Right cardiac atrium (tissue), 5 donors: ENCODE results near the gene RASA3. TPM values are rescaled to one million over a fixed set of nuclear protein-coding genes. Genes with fewer than 3 reads are reported as not detected.
"Not testable (repeated sequence)": the region's sequence is repeated elsewhere in the genome, so short reads cannot be mapped to it uniquely, and the experiment has no call there.

ENCODE experiments used
- ATAC-seq, 2 donors: fragments of 200-7000 bp; cut with Tn5 transposase; one replicate each; pipeline versions ENCODE4 v1.8.0 to v1.9.1; 2020; ENCODE audit warnings: moderate library complexity in 2 of 2, mild to moderate bottlenecking in 1 of 2
- DNase-seq, 3 donors: peaks; one replicate each; pipeline ENCODE4 v3.0.0-alpha.2; 2020
- H3K27ac ChIP-seq: one replicate; pipeline ENCODE4 v1.5.1; 2013; ENCODE audit warnings: mild to moderate bottlenecking, low read length, control low read depth, moderate library complexity
- H3K27me3 ChIP-seq: one replicate; pipeline ENCODE4 v1.6.1; 2013; ENCODE audit not compliant: control insufficient read depth, insufficient read depth
- H3K4me1 ChIP-seq: one replicate; pipeline ENCODE4 v1.6.1; 2013; ENCODE audit warnings: low read length; ENCODE audit not compliant: control insufficient read depth, insufficient read depth
- H3K4me3 ChIP-seq: one replicate; pipeline ENCODE4 v1.5.1; 2013; ENCODE audit warnings: low read length, control low read depth
- H3K9me3 ChIP-seq: one replicate; pipeline ENCODE4 v1.6.1; 2013; ENCODE audit warnings: low read length; ENCODE audit not compliant: control insufficient read depth
- WGBS: extraction: QIAGEN DNeasy Blood & Tissue Kit; methylation state at CpG from one replicate; pipeline ENCODE4 v1.1.7; 2013; 5-methylcytosine and 5-hydroxymethylcytosine counted together
- intact Hi-C, 4 donors: fragments of 100-400 bp; cut with DNase I; formaldehyde crosslinking; loops; one replicate each; pipeline versions ENCODE4 v1.11.0 to v1.14.0; 2022 to 2023
- long read RNA-seq, 4 donors: library from polyadenylated mRNA; unstranded; transcript quantifications; one replicate each; pipeline ENCODE4 v2.0.0, GENCODE V29; 2020 to 2021
- polyA plus RNA-seq: library from polyadenylated mRNA; stranded (reverse); fragments of 200-250 nt; gene quantifications from one replicate; pipeline ENCODE4 v1.2.3, GENCODE V29; 2013
- total RNA-seq, 4 donors: library from RNA; stranded (reverse); fragmentation: NEBNext Ultra II Directional; extraction: Animal tissue kit (Norgen Biotek cat#: 25700); gene quantifications; one replicate each; pipeline ENCODE4 v1.2.1, GENCODE V29; 2021
- donor health status: healthy with polysubstance abuse.
- donor health status: DM: no; HTN: yes; CAD: no.
- donor health status: DM: no; HTN: no; CAD: no.
- donor health status: DM: no; HTN: yes; CAD: no; lungs with severe emphysema.
- donor health status: DM: yes; HTN: yes; CAD: no.

Gene RASA3, protein sequence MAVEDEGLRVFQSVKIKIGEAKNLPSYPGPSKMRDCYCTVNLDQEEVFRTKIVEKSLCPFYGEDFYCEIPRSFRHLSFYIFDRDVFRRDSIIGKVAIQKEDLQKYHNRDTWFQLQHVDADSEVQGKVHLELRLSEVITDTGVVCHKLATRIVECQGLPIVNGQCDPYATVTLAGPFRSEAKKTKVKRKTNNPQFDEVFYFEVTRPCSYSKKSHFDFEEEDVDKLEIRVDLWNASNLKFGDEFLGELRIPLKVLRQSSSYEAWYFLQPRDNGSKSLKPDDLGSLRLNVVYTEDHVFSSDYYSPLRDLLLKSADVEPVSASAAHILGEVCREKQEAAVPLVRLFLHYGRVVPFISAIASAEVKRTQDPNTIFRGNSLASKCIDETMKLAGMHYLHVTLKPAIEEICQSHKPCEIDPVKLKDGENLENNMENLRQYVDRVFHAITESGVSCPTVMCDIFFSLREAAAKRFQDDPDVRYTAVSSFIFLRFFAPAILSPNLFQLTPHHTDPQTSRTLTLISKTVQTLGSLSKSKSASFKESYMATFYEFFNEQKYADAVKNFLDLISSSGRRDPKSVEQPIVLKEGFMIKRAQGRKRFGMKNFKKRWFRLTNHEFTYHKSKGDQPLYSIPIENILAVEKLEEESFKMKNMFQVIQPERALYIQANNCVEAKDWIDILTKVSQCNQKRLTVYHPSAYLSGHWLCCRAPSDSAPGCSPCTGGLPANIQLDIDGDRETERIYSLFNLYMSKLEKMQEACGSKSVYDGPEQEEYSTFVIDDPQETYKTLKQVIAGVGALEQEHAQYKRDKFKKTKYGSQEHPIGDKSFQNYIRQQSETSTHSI
- total RNA-seq: 10 to 100 TPM in 3 of 4 donors, 1 to 10 TPM in 1; 9.4 to 15.5 (median 11.8) TPM
- 7.4 TPM for polyA plus RNA-seq
- long read RNA-seq, donor 1, full-length matches to known transcripts: 15 of 28 reads
- long read RNA-seq, donor 1, partial matches to known transcripts: 8 of 28 reads
- long read RNA-seq, donor 1, other reads (novel, unspliced or antisense): 5 of 28 reads
- long read RNA-seq, donor 2, full-length matches to known transcripts: 11 of 27 reads
- long read RNA-seq, donor 2, partial matches to known transcripts: 11 of 27 reads
- long read RNA-seq, donor 2, other reads (novel, unspliced or antisense): 5 of 27 reads
- long read RNA-seq, donor 3, full-length matches to known transcripts: 57 of 81 reads
- long read RNA-seq, donor 3, partial matches to known transcripts: 15 of 81 reads
- long read RNA-seq, donor 3, other reads (novel, unspliced or antisense): 9 of 81 reads
- long read RNA-seq, donor 4, full-length matches to known transcripts: 12 of 15 reads
- long read RNA-seq, donor 4, partial matches to known transcripts: 1 of 15 reads
- long read RNA-seq, donor 4, other reads (novel, unspliced or antisense): 2 of 15 reads

GRCh38 chr13:114132419-114133121 is at the start of gene RASA3:
TSS of gene RASA3 (minus strand) at chr13:114132623. CDS start at chr13:114132489, 134 bp downstream.
- intact Hi-C loops: no loop called here
- H3K9me3 ChIP-seq: no peaks in the 10 kb centered on the region
- H3K27me3 ChIP-seq: no peaks in the 10 kb centered on the region
- DNase-seq (peak; percentile 83 to 94 (median 94)), ATAC-seq (peak; percentile 87 to 94)
- WGBS: under 1% methylated on average over 81 of the region's 81 CpGs
- H3K4me3 ChIP-seq: peak within 1 kb of the TSS; percentile 80
- peak within 1 kb of the TSS; percentile 79 for H3K27ac ChIP-seq
- H3K4me1 ChIP-seq: peaks cover 17% of the 10 kb centered on the region

- Histone ChIP-seq H3K4me1 (no peaks in the 10 kb centered on the region), H3K27ac (no peak within 1 kb of the TSS), H3K9me3 (no peaks in the 10 kb centered on the region), H3K27me3 (no peaks in the 10 kb centered on the region), H3K4me3 (no peak within 1 kb of the TSS)
- ATAC-seq (no peak), DNase-seq (peak in 1 of 3 donors; percentile 27)
- WGBS: 56% methylated on average over 13 of the region's 13 CpGs
- intact Hi-C loops: no loop called here
These were observed 46.8 kb upstream of the RASA3 start, which contains the start of gene CFAP97D2 for GRCh38 chr13:114179087-114179658. TSS of gene CFAP97D2 (plus strand) at chr13:114179257. CDS start at chr13:114179331, 74 bp downstream.

- intact Hi-C loops: no loop called here
- DNase-seq: no peak
- H3K4me3 ChIP-seq: no peak overlapping the region
- no peak for ATAC-seq
- no peaks in the 10 kb centered on the region for H3K9me3 ChIP-seq
- no peaks in the 10 kb centered on the region for H3K27me3 ChIP-seq
- 63% methylated on average over 12 of the region's 12 CpGs for WGBS
- no peaks in the 10 kb centered on the region for H3K4me1 ChIP-seq
- no peak overlapping the region for H3K27ac ChIP-seq
These were observed 45.0 kb upstream of the RASA3 start for GRCh38 chr13:114177245-114178010.

- ATAC-seq, H3K27ac ChIP-seq, H3K4me3 ChIP-seq, H3K27me3 ChIP-seq, H3K9me3 ChIP-seq, H3K4me1 ChIP-seq, intact Hi-C loops: not testable (repeated sequence)
- 93% methylated on average over 13 of the region's 14 CpGs for WGBS
- peak in 1 of 3 donors; percentile 53 for DNase-seq
These were observed 44.0 kb upstream of the RASA3 start for GRCh38 chr13:114176359-114176902.

GRCh38 chr13:114174529-114174961 is 42.1 kb upstream of the RASA3 start:
- H3K4me1 ChIP-seq: no peaks in the 10 kb centered on the region
- no peak overlapping the region for H3K27ac ChIP-seq
- 30% methylated on average over 3 of the region's 3 CpGs for WGBS
- H3K9me3 ChIP-seq: no peaks in the 10 kb centered on the region
- H3K4me3 ChIP-seq: no peak overlapping the region
- DNase-seq: no peak
- intact Hi-C loops: no loop called here
- ATAC-seq: no peak
- H3K27me3 ChIP-seq: no peaks in the 10 kb centered on the region

DNA sequence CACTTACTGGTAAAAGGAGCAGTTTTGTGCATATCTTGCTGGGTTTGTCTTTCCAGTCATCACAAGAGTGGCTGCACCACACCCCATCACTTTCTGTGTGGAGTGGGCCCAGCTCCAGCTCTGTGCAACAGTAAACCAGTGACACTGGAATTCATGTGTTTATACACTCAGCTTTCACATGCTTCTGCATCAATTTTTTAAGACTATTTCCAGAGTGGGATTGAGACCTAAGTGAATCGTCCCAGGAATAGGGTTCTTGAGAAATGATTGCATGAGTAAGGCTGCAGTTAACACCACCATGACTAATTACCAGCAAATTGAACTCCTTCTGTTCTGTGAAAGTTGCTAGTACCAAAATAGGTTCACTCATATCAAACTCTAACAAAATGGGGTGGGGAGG is 41.3 kb upstream of the RASA3 start:
- Histone ChIP-seq H3K27ac (no peak overlapping the region), H3K4me1 (no peaks in the 10 kb centered on the region), H3K27me3 (no peaks in the 10 kb centered on the region), H3K9me3 (no peaks in the 10 kb centered on the region), H3K4me3 (no peak overlapping the region)
- ATAC-seq (no peak), DNase-seq (no peak)
- 63% methylated on average over 1 of the region's 1 CpG for WGBS
- intact Hi-C loops: no loop called here

GRCh38 chr13:114173272-114173671 is 40.8 kb upstream of the RASA3 start:
- DNase-seq: no peak
- no peak for ATAC-seq
- no peaks in the 10 kb centered on the region for H3K9me3 ChIP-seq
- no peaks in the 10 kb centered on the region for H3K4me1 ChIP-seq
- intact Hi-C loops: no loop called here
- 70% methylated on average over 3 of the region's 3 CpGs for WGBS
- no peak overlapping the region for H3K27ac ChIP-seq
- no peaks in the 10 kb centered on the region for H3K27me3 ChIP-seq
- H3K4me3 ChIP-seq: no peak overlapping the region

DNA sequence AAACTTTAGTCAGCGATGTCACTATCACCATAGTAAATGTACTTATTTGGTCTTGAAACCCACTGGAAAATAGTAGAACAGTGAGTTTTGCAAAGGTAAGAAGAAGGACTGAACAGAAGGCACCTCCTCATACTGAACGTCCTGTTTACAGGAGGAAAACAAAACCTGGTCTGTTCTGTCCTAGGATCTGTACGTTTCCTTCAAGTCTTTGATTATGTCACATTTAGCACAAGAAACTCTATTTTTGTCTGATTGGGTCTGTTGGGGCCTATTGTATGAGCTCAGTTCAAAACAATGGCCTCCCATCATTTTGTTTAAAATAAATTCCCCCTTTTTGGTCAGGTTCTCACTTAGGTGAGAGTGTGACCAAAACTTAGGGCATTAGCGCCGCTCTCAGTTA is 35.5 kb upstream of the RASA3 start:
- Histone ChIP-seq H3K4me3 (no peak overlapping the region), H3K27ac (no peak overlapping the region), H3K9me3 (no peaks in the 10 kb centered on the region), H3K4me1 (peaks cover 4% of the 10 kb centered on the region), H3K27me3 (no peaks in the 10 kb centered on the region)
- 92% methylated on average over 5 of the region's 5 CpGs for WGBS
- intact Hi-C loops: no loop called here
- no peak for DNase-seq
- ATAC-seq: no peak

DNA sequence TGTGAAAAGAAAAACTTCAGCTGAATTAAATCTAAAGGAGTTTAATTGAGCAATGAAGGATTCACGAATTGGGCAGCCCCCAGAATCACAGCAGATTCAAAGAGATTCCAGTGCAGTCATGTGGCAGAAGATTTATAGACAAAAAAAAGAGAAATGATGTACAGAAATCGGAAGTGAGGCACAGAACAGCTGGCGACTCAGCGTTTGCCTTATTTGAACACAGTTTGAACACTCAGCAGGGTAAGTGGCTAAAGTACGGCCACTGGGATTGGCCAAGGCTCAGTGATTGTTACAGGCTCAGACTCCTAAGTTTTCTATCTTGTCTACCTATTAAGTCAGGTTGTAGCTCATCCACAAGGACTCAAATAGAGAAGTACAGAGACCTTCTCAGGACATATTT is 35.0 kb upstream of the RASA3 start:
- DNase-seq: peak in 2 of 3 donors; percentile 39 to 66
- no peak overlapping the region for H3K4me3 ChIP-seq
- H3K9me3 ChIP-seq: no peaks in the 10 kb centered on the region
- peaks cover 4% of the 10 kb centered on the region for H3K4me1 ChIP-seq
- no peak for ATAC-seq
- no peaks in the 10 kb centered on the region for H3K27me3 ChIP-seq
- no peak overlapping the region for H3K27ac ChIP-seq
- intact Hi-C loops: no loop called here
- WGBS: 84% methylated on average over 5 of the region's 5 CpGs
